Tibial nerve (tissue), 4 donors: Measurements from ENCODE around the gene BCL7B. TPM values are rescaled to one million over a fixed set of nuclear protein-coding genes. Genes with fewer than 3 reads are reported as not detected.
A peak's percentile ranks its signal among the peaks of the same experiment; 100 is the strongest.

ENCODE experiments used
- DNase-seq, 2 donors: peaks; one replicate each; pipeline ENCODE4 v3.0.0-alpha.2; 2019; ENCODE audit warnings: low spot score in 2 of 2
- H3K27ac ChIP-seq, 4 donors: fragments of 200-600 bp; sonication (generic) in 3 of 4; one replicate each; pipeline ENCODE4 v1.5.1; 2017 to 2019; ENCODE audit warnings: mild to moderate bottlenecking in 1 of 4
- H3K27me3 ChIP-seq, 2 donors: fragments of 200-600 bp; sonication (generic) in 1 of 2; one replicate each; pipeline versions ENCODE4 v1.5.1 to v1.6.0; 2017 to 2019
- H3K36me3 ChIP-seq, 3 donors: fragments of 200-600 bp; sonication (generic); one replicate each; pipeline ENCODE4 v1.5.1; 2018 to 2019
- H3K4me1 ChIP-seq, 4 donors: fragments of 200-600 bp; sonication (generic) in 3 of 4; one replicate each; pipeline ENCODE4 v1.5.1; 2017 to 2019
- H3K4me3 ChIP-seq, 4 donors: fragments of 200-600 bp; sonication (generic) in 3 of 4; one replicate each; pipeline ENCODE4 v1.5.1; 2017 to 2019; ENCODE audit warnings: mild to moderate bottlenecking in 1 of 4, moderate library complexity in 1 of 4
- H3K9me3 ChIP-seq, 4 donors: fragments of 200-600 bp; sonication (generic) in 3 of 4; one replicate each; pipeline ENCODE4 v1.5.1; 2017 to 2019
- CTCF ChIP-seq, 5 experiments: fragments of 200-600 bp in 3 of 5; fragments of 450-650 bp in 2 of 5; sonication (generic) in 3 of 5; IDR thresholded peaks; one replicate each; pipeline ENCODE4 v1.5.1; 2016 to 2019; ENCODE audit warnings: antibody characterized with exemption in 5 of 5, mild to moderate bottlenecking in 3 of 5, moderate library complexity in 2 of 5
- EP300 ChIP-seq, 2 donors: sonication (generic); formaldehyde crosslinking; IDR thresholded peaks; one replicate each; pipeline ENCODE4 v1.6.1; 2017; ENCODE audit warnings: antibody characterized with exemption in 2 of 2, mild to moderate bottlenecking in 1 of 2
- POLR2A ChIP-seq, 2 donors: fragments of 450-650 bp; IDR thresholded peaks; one replicate each; pipeline ENCODE4 v1.6.1; 2017; ENCODE audit warnings: antibody characterized with exemption in 2 of 2, mild to moderate bottlenecking in 2 of 2, moderate library complexity in 2 of 2
- WGBS, 2 donors: methylation state at CpG; one replicate each; pipeline ENCODE4 v1.1.5; 2018; 5-methylcytosine and 5-hydroxymethylcytosine counted together
- total RNA-seq, 4 donors: library from RNA; depleted of rRNA; stranded (reverse); fragments of >200 nt; gene quantifications; one replicate each; pipeline ENCODE4 v1.1.0, GENCODE V29; 2016

Gene BCL7B
- total RNA-seq, 4 donors from 2014 or later = 46.1 to 76.2 (median 59.4) TPM

GRCh38 chr7:73522105-73522872, 35.2 kb downstream of the BCL7B start, which contains the start of gene BAZ1B:
BAZ1B (minus strand) TSS chr7:73522293; CDS start chr7:73521933, 360 bp downstream.
- 1% methylated on average over 55 to 58 of the region's 71 CpGs for WGBS, 2 donors
- Histone ChIP-seq H3K27ac (peak within 1 kb of the TSS; percentile 91 to 97 (median 94)), H3K9me3 (no peaks in the 10 kb centered on the region), H3K4me3 (peak within 1 kb of the TSS; percentile 58 to 94 (median 88)), H3K27me3 (no peaks in the 10 kb centered on the region), H3K4me1 (peaks cover 0 to 47% (median 31%) of the 10 kb centered on the region in 4 donors), H3K36me3 (peaks cover 0 to 6% (median 0%) of the 10 kb centered on the region in 3 donors)
- peak; percentile 97 for DNase-seq
- TF ChIP-seq EP300 (IDR thresholded peaks at IDR 0.05) (peak; percentile 61 to 94), POLR2A (IDR thresholded peaks at IDR 0.05) (peak; percentile 47 to 77), CTCF (IDR thresholded peaks at IDR 0.05) (peak in 4 of 5 experiments; percentile 15 to 64 (median 44))

- DNase-seq = no peak
- peaks cover 0 to 12% (median 0%) of the 10 kb centered on the region in 3 donors for H3K36me3 ChIP-seq
- no peaks in the 10 kb centered on the region for H3K27me3 ChIP-seq
- no peak for TF ChIP-seq CTCF (IDR thresholded peaks at IDR 0.05)
- no peak for TF ChIP-seq EP300 (IDR thresholded peaks at IDR 0.05)
- no peak for TF ChIP-seq POLR2A (IDR thresholded peaks at IDR 0.05)
- peaks cover 0 to 53% (median 31%) of the 10 kb centered on the region in 4 donors for H3K4me1 ChIP-seq
- H3K9me3 ChIP-seq = no peaks in the 10 kb centered on the region
- WGBS, 2 donors = 1% methylated on average over 22 to 46 of the region's 62 CpGs
- H3K4me3 ChIP-seq = peak overlapping the region; percentile 58 to 94 (median 88)
- H3K27ac ChIP-seq = peak overlapping the region; percentile 91 to 97 (median 94)
Measured at GRCh38 chr7:73521636-73522104, 35.8 kb downstream of the BCL7B start.

- 0 to 1% methylated on average over 25 to 36 of the region's 36 CpGs for WGBS, 2 donors
- Histone ChIP-seq H3K9me3 (no peaks in the 10 kb centered on the region), H3K4me3 (peak overlapping the region; percentile 58 to 94 (median 88)), H3K36me3 (peaks cover 0 to 19% (median 2%) of the 10 kb centered on the region in 3 donors), H3K27me3 (no peaks in the 10 kb centered on the region), H3K27ac (peak overlapping the region; percentile 91 to 97 (median 94)), H3K4me1 (peaks cover 0 to 58% (median 30%) of the 10 kb centered on the region in 4 donors)
- TF ChIP-seq EP300 (IDR thresholded peaks at IDR 0.05) (no peak), CTCF (IDR thresholded peaks at IDR 0.05) (no peak), POLR2A (IDR thresholded peaks at IDR 0.05) (no peak)
- DNase-seq = no peak
Measured at GRCh38 chr7:73520673-73521635, 36.5 kb downstream of the BCL7B start.

- peaks cover 0 to 28% (median 5%) of the 10 kb centered on the region in 3 donors for H3K36me3 ChIP-seq
- WGBS, 2 donors = 66 to 69% methylated on average over 18 of the region's 18 CpGs
- H3K4me1 ChIP-seq = peaks cover 0 to 60% (median 30%) of the 10 kb centered on the region in 4 donors
- H3K27ac ChIP-seq = peak overlapping the region in 3 of 4 donors; percentile 93 to 97 (median 95)
- peak overlapping the region in 3 of 4 donors; percentile 58 to 94 (median 83) for H3K4me3 ChIP-seq
- no peaks in the 10 kb centered on the region for H3K27me3 ChIP-seq
- DNase-seq = no peak
- H3K9me3 ChIP-seq = no peaks in the 10 kb centered on the region
- TF ChIP-seq EP300 (IDR thresholded peaks at IDR 0.05) (no peak), CTCF (IDR thresholded peaks at IDR 0.05) (no peak), POLR2A (IDR thresholded peaks at IDR 0.05) (no peak)
Measured at GRCh38 chr7:73519867-73520672, 37.4 kb downstream of the BCL7B start.
